HG03175 (cell line): ENCODE results near the gene FAM13A.
"Not testable (repeated sequence)": the region's sequence is repeated elsewhere in the genome, so short reads cannot be mapped to it uniquely, and the experiment has no call there.

Experiments
- ATAC-seq: cut with Tn5 transposase; IDR thresholded peaks from one replicate; pipeline ENCODE4 v1.9.1; 2021; ENCODE audit warnings: mild to moderate bottlenecking, moderate library complexity; ENCODE audit not compliant: unreplicated experiment

The FAM13A gene

GRCh38 chr4:88908521-88908920 lies 148.5 kb downstream of the FAM13A start:
- no peak for ATAC-seq

- ATAC-seq = no peak
Observed at GRCh38 chr4:88908003-88908402, 149.0 kb downstream of the FAM13A start.

GRCh38 chr4:88907478-88907877 lies 149.5 kb downstream of the FAM13A start:
- no peak for ATAC-seq

GRCh38 chr4:88904240-88904639 lies 152.7 kb downstream of the FAM13A start:
- ATAC-seq = not testable (repeated sequence)

GRCh38 chr4:88900432-88900831 lies 156.6 kb downstream of the FAM13A start:
- ATAC-seq = no peak

GRCh38 chr4:88897752-88898151 lies 159.2 kb downstream of the FAM13A start:
- ATAC-seq = no peak

GRCh38 chr4:88897180-88897579 lies 159.8 kb downstream of the FAM13A start:
- no peak for ATAC-seq

GRCh38 chr4:88893961-88894360 lies 163.0 kb downstream of the FAM13A start:
- no peak for ATAC-seq

GRCh38 chr4:88892646-88893045 lies 164.3 kb downstream of the FAM13A start:
- ATAC-seq = no peak

- ATAC-seq = no peak
Observed at GRCh38 chr4:88891636-88892035, 165.3 kb downstream of the FAM13A start.

GRCh38 chr4:88887409-88887808 lies 169.6 kb downstream of the FAM13A start:
- not testable (repeated sequence) for ATAC-seq

- no peak for ATAC-seq
Observed at GRCh38 chr4:88881227-88881569, 175.8 kb downstream of the FAM13A start.

GRCh38 chr4:88880501-88881226 lies 176.3 kb downstream of the FAM13A start:
- ATAC-seq = no peak

GRCh38 chr4:88879991-88880390 lies 177.0 kb downstream of the FAM13A start:
- no peak for ATAC-seq

- ATAC-seq = no peak
Observed at GRCh38 chr4:88878642-88879041, 178.3 kb downstream of the FAM13A start.

GRCh38 chr4:88870428-88870827 lies 186.6 kb downstream of the FAM13A start:
- no peak for ATAC-seq

GRCh38 chr4:88868510-88868909 lies 188.5 kb downstream of the FAM13A start:
- no peak for ATAC-seq

GRCh38 chr4:88866862-88867550 lies 190.0 kb downstream of the FAM13A start:
- no peak for ATAC-seq

GRCh38 chr4:88865466-88865865 lies 191.5 kb downstream of the FAM13A start:
- ATAC-seq = no peak

GRCh38 chr4:88865046-88865445 lies 191.9 kb downstream of the FAM13A start:
- ATAC-seq = no peak

GRCh38 chr4:88860586-88860985 lies 196.4 kb downstream of the FAM13A start:
- no peak for ATAC-seq

GRCh38 chr4:88859191-88859812 lies 197.7 kb downstream of the FAM13A start:
- peak; percentile 9 for ATAC-seq
